HepG2 (cell line): ENCODE data around the gene RAP1A. TPM values are rescaled to one million over a fixed set of nuclear protein-coding genes. Genes with fewer than 3 reads are reported as not detected.

ENCODE experiments used
- ATAC-seq: fragments of 200-7000 bp; cut with Tn5 transposase; 3 replicates; pipeline ENCODE4 v1.9.1; 2020; ENCODE audit warnings: mild to moderate bottlenecking, moderate library complexity
- BruUV-seq: library from RNA; stranded (reverse); fragments of 400-500 nt; replicated peaks from 2 replicates; lab custom pipeline; 2021; lab: Mats Ljungman, UMichigan
- CTCF ChIA-PET: fragments of 300-600 bp; formaldehyde crosslinking; extraction: SDS; loops from one replicate; lab custom pipeline; 2021; ENCODE audit warnings: low total read pairs, inconsistent platforms, low intra/inter-chr PET ratio; lab: Yijun Ruan, JAX
- POLR2A ChIA-PET: fragments of 350-600 bp; sonication (Branson Sonifier 250); formaldehyde crosslinking; loops from one replicate; lab custom pipeline; 2020; ENCODE audit warnings: antibody characterized with exemption, inconsistent platforms; lab: Yijun Ruan, JAX
- DNase-seq: peaks from one replicate; pipeline ENCODE4 v3.0.0-alpha.2; 2015; ENCODE audit warnings: low spot score
- FAIRE-seq: peaks from 3 replicates; lab custom pipeline; 2011; peaks lifted over from hg19 to GRCh38; lab: Jason Lieb, UNC
- H2AFZ ChIP-seq: one replicate; pipeline ENCODE4 v1.6.1; 2011; ENCODE audit warnings: low read length, inconsistent platforms
- H3K27ac ChIP-seq: fragments of 300-600 bp; 3 replicates; pipeline ENCODE4 v1.8.0; 2011; ENCODE audit warnings: mixed run types, mild to moderate bottlenecking, mixed read lengths, low read length, inconsistent platforms; ENCODE audit not compliant: insufficient read depth; ENCODE audit errors: extremely low read length
- H3K27me3 ChIP-seq, 2 experiments: fragments of 200-600 bp in 1 of 2; 2 replicates in 1 of 2; 3 replicates in 1 of 2; pipeline versions ENCODE4 v1.6.0 to v1.8.0; 2011; ENCODE audit warnings: low read length in 2 of 2, mild to moderate bottlenecking in 2 of 2, moderate library complexity in 2 of 2, inconsistent platforms in 1 of 2; ENCODE audit not compliant: insufficient read depth in 2 of 2, control insufficient read depth in 1 of 2
- H3K36me3 ChIP-seq, 2 experiments: fragments of 200-600 bp in 1 of 2; replicated peaks in 1 of 2; 2 replicates in 1 of 2; 3 replicates in 1 of 2; pipeline versions ENCODE4 v1.5.1 to v1.8.0; 2011; ENCODE audit warnings: low read length in 2 of 2, inconsistent platforms in 1 of 2; ENCODE audit not compliant: insufficient read depth in 2 of 2, control insufficient read depth in 1 of 2
- H3K4me1 ChIP-seq: 2 replicates; pipeline ENCODE4 v1.5.1; 2012; ENCODE audit warnings: low read length, inconsistent platforms; ENCODE audit not compliant: insufficient read depth
- H3K4me2 ChIP-seq: 2 replicates; pipeline ENCODE4 v1.6.0; 2011; ENCODE audit warnings: low read depth, low read length, inconsistent platforms
- H3K4me3 ChIP-seq, 3 experiments: fragments of 200-600 bp in 1 of 3; sonication (generic), shearing (Covaris generic) in 1 of 3; replicated peaks in 1 of 3; 2 replicates each; pipeline ENCODE4 v1.5.1; 2011 to 2016; ENCODE audit warnings: low read length in 3 of 3, inconsistent platforms in 2 of 3, low read depth in 2 of 3, mild to moderate bottlenecking in 2 of 3, control low read depth in 1 of 3, mixed read lengths in 1 of 3; ENCODE audit not compliant: insufficient read depth in 1 of 3
- H3K79me2 ChIP-seq: one replicate; pipeline ENCODE4 v1.6.1; 2011; ENCODE audit warnings: low read length, inconsistent platforms; ENCODE audit not compliant: insufficient read depth
- H3K9ac ChIP-seq: 2 replicates; pipeline ENCODE4 v1.6.0; 2011; ENCODE audit warnings: mild to moderate bottlenecking, low read depth, low read length, inconsistent platforms; ENCODE audit not compliant: insufficient read depth
- H3K9me3 ChIP-seq: 2 replicates; pipeline ENCODE4 v1.5.1; 2012; ENCODE audit warnings: mild to moderate bottlenecking, low read length
- H4K20me1 ChIP-seq: 2 replicates; pipeline ENCODE4 v1.6.0; 2011; ENCODE audit warnings: inconsistent platforms, mild to moderate bottlenecking, low read length, moderate library complexity; ENCODE audit not compliant: insufficient read depth
- CHD2 ChIP-seq: IDR thresholded peaks from 2 replicates; pipeline ENCODE4 v1.6.1; 2011; ENCODE audit warnings: low read depth, low read length, improper control_type of control experiment
- HINFP ChIP-seq: sonication (generic); formaldehyde crosslinking; IDR thresholded peaks from 2 replicates; pipeline ENCODE4 v1.4.0; 2020; ENCODE audit warnings: low read depth, mild to moderate bottlenecking, missing genetic modification reagents
- MIER2 ChIP-seq: IDR thresholded peaks from 2 replicates; pipeline ENCODE4 v1.6.1; 2016; ENCODE audit warnings: missing biosample characterization, missing genetic modification reagents
- MTF1 ChIP-seq: sonication (generic); formaldehyde crosslinking; IDR thresholded peaks from 2 replicates; pipeline ENCODE4 v1.5.0; 2020; ENCODE audit warnings: missing genetic modification reagents
- MYC ChIP-seq: sonication (generic); formaldehyde crosslinking; IDR thresholded peaks from 2 replicates; pipeline ENCODE4 v1.9.0; 2021; ENCODE audit warnings: missing genetic modification reagents, borderline replicate concordance
- PRMT3 ChIP-seq: sonication (generic); formaldehyde crosslinking; IDR thresholded peaks from 2 replicates; pipeline ENCODE4 v1.8.1; 2022; ENCODE audit warnings: low read depth, mild to moderate bottlenecking, moderate library complexity, missing genetic modification reagents, borderline replicate concordance
- SMARCC2 ChIP-seq: fragments of 450-650 bp; IDR thresholded peaks from 2 replicates; pipeline ENCODE4 v1.6.1; 2017; ENCODE audit warnings: antibody characterized with exemption, mild to moderate bottlenecking
- SMARCE1 ChIP-seq: fragments of 450-650 bp; IDR thresholded peaks from 2 replicates; pipeline ENCODE4 v1.6.1; 2017; ENCODE audit warnings: borderline replicate concordance
- SRSF9 ChIP-seq: fragments of 200-400 bp; formaldehyde crosslinking; IDR thresholded peaks from 2 replicates; pipeline ENCODE4 v1.6.1; 2018; ENCODE audit warnings: borderline replicate concordance, mild to moderate bottlenecking, low read depth, low read length; ENCODE audit not compliant: insufficient read depth, poor library complexity, severe bottlenecking
- ZBTB42 ChIP-seq: sonication (generic); formaldehyde crosslinking; IDR thresholded peaks from 2 replicates; pipeline ENCODE4 v1.5.0; 2020; ENCODE audit warnings: mild to moderate bottlenecking, missing genetic modification reagents
- ZMAT3 ChIP-seq: sonication (generic); formaldehyde crosslinking; conservative IDR thresholded peaks from 2 replicates; pipeline ENCODE4 v1.7.0; 2021; ENCODE audit warnings: missing genetic modification reagents
- ZNF160 ChIP-seq: sonication (generic); formaldehyde crosslinking; IDR thresholded peaks from 2 replicates; pipeline ENCODE4 v1.8.0; 2022; ENCODE audit warnings: mild to moderate bottlenecking, inconsistent platforms, missing genetic modification reagents
- ZNF292 ChIP-seq: sonication (generic); formaldehyde crosslinking; IDR thresholded peaks from 2 replicates; pipeline ENCODE4 v1.8.1; 2022; ENCODE audit warnings: mild to moderate bottlenecking, low read depth, missing genetic modification reagents, borderline replicate concordance
- ZNF414 ChIP-seq: sonication (generic); formaldehyde crosslinking; IDR thresholded peaks from 2 replicates; pipeline ENCODE4 v1.5.0; 2020; ENCODE audit warnings: missing genetic modification reagents
- ZNF605 ChIP-seq: sonication (generic); formaldehyde crosslinking; IDR thresholded peaks from 2 replicates; pipeline ENCODE4 v1.8.0; 2022; ENCODE audit warnings: mild to moderate bottlenecking, missing genetic modification reagents
- ZNF629 ChIP-seq: sonication (generic); formaldehyde crosslinking; conservative IDR thresholded peaks from 2 replicates; pipeline ENCODE4 v1.5.0; 2020; ENCODE audit warnings: missing genetic modification reagents
- ZNF670 ChIP-seq: sonication (generic); formaldehyde crosslinking; IDR thresholded peaks from 2 replicates; pipeline ENCODE4 v1.8.0; 2022; ENCODE audit warnings: mild to moderate bottlenecking, missing genetic modification reagents, borderline replicate concordance
- ZNF740 ChIP-seq: sonication (generic); formaldehyde crosslinking; IDR thresholded peaks from 2 replicates; pipeline ENCODE4 v1.4.0; 2020; ENCODE audit warnings: missing genetic modification reagents
- ZSCAN21 ChIP-seq: sonication (generic); formaldehyde crosslinking; IDR thresholded peaks from 2 replicates; pipeline ENCODE4 v1.8.0; 2022; ENCODE audit warnings: mild to moderate bottlenecking, missing genetic modification reagents, moderate library complexity, borderline replicate concordance
- WGBS: methylation state at CpG from one replicate; pipeline ENCODE4 v1.1.6; 2017; ENCODE audit warnings: low lambda C conversion rate; 5-methylcytosine and 5-hydroxymethylcytosine counted together
- in situ Hi-C: cut with HindIII; loops from 2 replicates; pipeline ENCODE4 v1.10.0; 2017; ENCODE audit warnings: low pct_unique_long_range_greater_than_20kb; ENCODE audit not compliant: extremely low pct_ligation_motif_present
- intact Hi-C: fragments of 100-400 bp; cut with micrococcal nuclease; formaldehyde crosslinking; loops from one replicate; pipeline ENCODE4 v1.10.0; 2022; ENCODE audit not compliant: unreplicated experiment
- polyA plus RNA-seq, 8 experiments: library from polyadenylated mRNA; depleted of rRNA in 3 of 8; stranded (reverse) in 7 of 8; unstranded in 1 of 8; fragments of >200 nt; fragmentation: Illumina TruSeq in 4 of 8; extraction: Trizol in 4 of 8; gene quantifications; 2 replicates each; pipeline versions ENCODE4 v1.2.1 to v1.2.3, GENCODE V29; 2011 to 2016; ENCODE audit warnings: low read depth in 4 of 8, missing spikeins in 1 of 8, mixed read lengths in 1 of 8; ENCODE audit not compliant: insufficient read depth in 1 of 8
- total RNA-seq, 5 experiments: library from RNA; depleted of rRNA; stranded (reverse); fragments of >200 nt; fragmentation: Illumina TruSeq; extraction: Trizol; gene quantifications; 2 replicates each; pipeline ENCODE4 v1.2.3, GENCODE V29; 2016; ENCODE audit warnings: low read depth in 1 of 5

RAP1A gene
- total and polyA plus RNA-seq, 2 of the 13 experiments (the other 11 are each of a cell fraction or from before 2014, with no cell fraction given), result 19.0 to 20.7 TPM

GRCh38 chr1:111695801-111696200 is 76.2 kb downstream of the RAP1A start:
- WGBS, result 95% methylated on average over 1 of the region's 1 CpG
- Histone ChIP-seq H3K27me3 (no peaks in the 10 kb centered on the region), H3K79me2 (no peaks in the 10 kb centered on the region), H3K9ac (no peak overlapping the region), H2AFZ (no peak overlapping the region), H3K4me1 (peaks cover 16% of the 10 kb centered on the region), H3K36me3 (peaks cover 6 to 63% of the 10 kb centered on the region in 2 experiments), H3K4me3 (no peak overlapping the region), H3K9me3 (no peaks in the 10 kb centered on the region), H3K27ac (no peak overlapping the region), H4K20me1 (no peaks in the 10 kb centered on the region), H3K4me2 (no peak overlapping the region)
- DNase-seq (no peak), FAIRE-seq (no peak), ATAC-seq (no peak)
- TF ChIP-seq ZNF160 (CRISPR knock-in tag) (no peak), MTF1 (CRISPR knock-in tag) (no peak), PRMT3 (no peak), ZNF292 (CRISPR knock-in tag) (no peak), ZNF605 (CRISPR knock-in tag) (no peak), MYC (CRISPR knock-in tag) (no peak), ZNF670 (CRISPR knock-in tag) (no peak), ZNF414 (CRISPR knock-in tag) (no peak), SMARCE1 (no peak)
- no TSS peak for BruUV-seq
- CTCF ChIA-PET, result no interaction called here
- POLR2A ChIA-PET, result no interaction called here
- intact Hi-C loops (no loop called here), in situ Hi-C loops (no loop called here)

- ChIA-PET CTCF (no interaction called here), POLR2A (no interaction called here)
- Histone ChIP-seq H3K27me3 (no peaks in the 10 kb centered on the region), H3K27ac (no peak overlapping the region), H2AFZ (no peak overlapping the region), H3K4me1 (peaks cover 16% of the 10 kb centered on the region), H4K20me1 (no peaks in the 10 kb centered on the region), H3K4me3 (no peak overlapping the region), H3K9ac (no peak overlapping the region), H3K79me2 (no peaks in the 10 kb centered on the region), H3K4me2 (no peak overlapping the region), H3K36me3 (peaks cover 6 to 65% of the 10 kb centered on the region in 2 experiments), H3K9me3 (no peaks in the 10 kb centered on the region)
- DNase-seq (no peak), FAIRE-seq (no peak), ATAC-seq (no peak)
- BruUV-seq, result no TSS peak
- in situ Hi-C loops, result no loop called here
- intact Hi-C loops, result no loop called here
- TF ChIP-seq ZBTB42 (CRISPR knock-in tag), result no peak
- TF ChIP-seq SMARCC2, result no peak
- no peak for TF ChIP-seq SRSF9
- TF ChIP-seq ZSCAN21 (CRISPR knock-in tag), result no peak
- TF ChIP-seq MIER2 (CRISPR knock-in tag), result no peak
- no peak for TF ChIP-seq ZNF740 (CRISPR knock-in tag)
- no peak for TF ChIP-seq ZNF629 (CRISPR knock-in tag)
- TF ChIP-seq HINFP (CRISPR knock-in tag), result no peak
- TF ChIP-seq CHD2, result no peak
- no peak for TF ChIP-seq ZMAT3 (CRISPR knock-in tag)
Observed at GRCh38 chr1:111696330-111696729, 76.7 kb downstream of the RAP1A start.
